ENCODE measurements around the gene ANKS4B. TPM values are rescaled to one million over a fixed set of nuclear protein-coding genes. Genes with fewer than 3 reads are reported as not detected.

ANKS4B gene
- total RNA-seq, 2 donors from 2014 or later = 0.78 TPM; not detected in 1

GRCh38 chr16:21186326-21186691 is 47.2 kb upstream of the ANKS4B start:
- 36 to 37% methylated on average over 4 of the region's 4 CpGs for whole genome bisulfite sequencing, 2 donors
- no peaks in the 10 kb centered on the region for H3K9me3 ChIP-seq
- DNase-seq (no peak), ATAC-seq (no peak)
- H3K27me3 ChIP-seq = no peaks in the 10 kb centered on the region
- intact Hi-C loops (cut with DNase I) = no loop called here
- H3K36me3 ChIP-seq (replicated peaks in 1 of 2; ENCODE audit: insufficient read depth in 1 of 2, low read depth in 2 of 2) = peaks cover 0 to 4% of the 10 kb centered on the region in 2 donors
- H3K4me1 ChIP-seq = peaks cover 8% of the 10 kb centered on the region
- no peak overlapping the region for H3K27ac ChIP-seq
- H3K4me3 ChIP-seq = no peak overlapping the region
- TF ChIP-seq POLR2A (IDR thresholded peaks at IDR 0.05) = no peak
- TF ChIP-seq, protein P1, sequence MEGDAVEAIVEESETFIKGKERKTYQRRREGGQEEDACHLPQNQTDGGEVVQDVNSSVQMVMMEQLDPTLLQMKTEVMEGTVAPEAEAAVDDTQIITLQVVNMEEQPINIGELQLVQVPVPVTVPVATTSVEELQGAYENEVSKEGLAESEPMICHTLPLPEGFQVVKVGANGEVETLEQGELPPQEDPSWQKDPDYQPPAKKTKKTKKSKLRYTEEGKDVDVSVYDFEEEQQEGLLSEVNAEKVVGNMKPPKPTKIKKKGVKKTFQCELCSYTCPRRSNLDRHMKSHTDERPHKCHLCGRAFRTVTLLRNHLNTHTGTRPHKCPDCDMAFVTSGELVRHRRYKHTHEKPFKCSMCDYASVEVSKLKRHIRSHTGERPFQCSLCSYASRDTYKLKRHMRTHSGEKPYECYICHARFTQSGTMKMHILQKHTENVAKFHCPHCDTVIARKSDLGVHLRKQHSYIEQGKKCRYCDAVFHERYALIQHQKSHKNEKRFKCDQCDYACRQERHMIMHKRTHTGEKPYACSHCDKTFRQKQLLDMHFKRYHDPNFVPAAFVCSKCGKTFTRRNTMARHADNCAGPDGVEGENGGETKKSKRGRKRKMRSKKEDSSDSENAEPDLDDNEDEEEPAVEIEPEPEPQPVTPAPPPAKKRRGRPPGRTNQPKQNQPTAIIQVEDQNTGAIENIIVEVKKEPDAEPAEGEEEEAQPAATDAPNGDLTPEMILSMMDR (IDR thresholded peaks at IDR 0.05) = no peak

- Histone ChIP-seq H3K27ac (no peak overlapping the region), H3K36me3 (replicated peaks in 1 of 2; ENCODE audit: insufficient read depth in 1 of 2, low read depth in 2 of 2) (no peaks in the 10 kb centered on the region), H3K4me3 (no peak overlapping the region), H3K27me3 (no peaks in the 10 kb centered on the region), H3K4me1 (peaks cover 8% of the 10 kb centered on the region), H3K9me3 (no peaks in the 10 kb centered on the region)
- no peak for ATAC-seq
- intact Hi-C loops (cut with DNase I) = no loop called here
- 36 to 54% methylated on average over 5 of the region's 5 CpGs for WGBS, 2 donors
- DNase-seq = no peak
- TF ChIP-seq POLR2A (IDR thresholded peaks at IDR 0.05) = no peak
- TF ChIP-seq, protein P1 (IDR thresholded peaks at IDR 0.05) = no peak
Measured at GRCh38 chr16:21189311-21189710, 44.2 kb upstream of the ANKS4B start.

DNA sequence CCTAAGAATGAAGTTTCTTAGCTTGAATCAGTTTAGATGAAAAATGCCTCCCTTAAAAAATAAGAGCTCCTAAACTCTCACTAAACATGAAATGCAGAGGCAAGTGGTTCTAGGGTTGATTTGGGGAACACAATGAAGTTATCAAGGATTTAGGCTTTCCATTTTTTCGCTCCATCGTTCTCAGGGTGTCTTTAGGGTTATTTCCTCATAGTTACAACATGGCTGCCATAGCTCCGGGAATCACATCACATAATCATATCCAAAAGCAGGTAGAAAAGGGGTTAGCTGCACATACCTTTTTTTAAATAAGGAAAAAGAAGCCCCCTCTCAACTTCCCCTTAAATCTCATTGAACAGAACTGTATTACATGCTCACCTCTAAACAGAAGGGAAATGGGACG is 43.5 kb upstream of the ANKS4B start:
- peaks cover 8% of the 10 kb centered on the region for H3K4me1 ChIP-seq
- no peak for TF ChIP-seq POLR2A (IDR thresholded peaks at IDR 0.05)
- TF ChIP-seq, protein P1 (IDR thresholded peaks at IDR 0.05) = no peak
- intact Hi-C loops (cut with DNase I) = loop anchor here (5.0 kb wide), 1 partner anchor 107 kb away; no protein-coding TSS in a partner anchor
- H3K27me3 ChIP-seq = no peaks in the 10 kb centered on the region
- no peaks in the 10 kb centered on the region for H3K9me3 ChIP-seq
- DNase-seq = no peak
- H3K36me3 ChIP-seq (replicated peaks in 1 of 2; ENCODE audit: insufficient read depth in 1 of 2, low read depth in 2 of 2) = no peaks in the 10 kb centered on the region
- H3K27ac ChIP-seq = no peak overlapping the region
- 74 to 88% methylated on average over 4 of the region's 4 CpGs for WGBS, 2 donors
- H3K4me3 ChIP-seq = no peak overlapping the region
- ATAC-seq = no peak

GRCh38 chr16:21190599-21190998 is 42.9 kb upstream of the ANKS4B start:
- TF ChIP-seq, protein P1 (IDR thresholded peaks at IDR 0.05) = no peak
- TF ChIP-seq POLR2A (IDR thresholded peaks at IDR 0.05) = no peak
- intact Hi-C loops (cut with DNase I) = loop anchor here (5.0 kb wide), 1 partner anchor 107 kb away; no protein-coding TSS in a partner anchor
- no peak for DNase-seq
- Histone ChIP-seq H3K4me1 (peaks cover 8% of the 10 kb centered on the region), H3K27me3 (no peaks in the 10 kb centered on the region), H3K27ac (no peak overlapping the region), H3K36me3 (replicated peaks in 1 of 2; ENCODE audit: insufficient read depth in 1 of 2, low read depth in 2 of 2) (no peaks in the 10 kb centered on the region), H3K9me3 (no peaks in the 10 kb centered on the region), H3K4me3 (no peak overlapping the region)
- ATAC-seq = no peak

GRCh38 chr16:21192991-21193390 is 40.5 kb upstream of the ANKS4B start:
- intact Hi-C loops (cut with DNase I) = loop anchor here (5.0 kb wide), 1 partner anchor 104 kb away; no protein-coding TSS in a partner anchor
- WGBS, 2 donors = 77 to 85% methylated on average over 1 of the region's 1 CpG
- TF ChIP-seq, protein P1 (IDR thresholded peaks at IDR 0.05) = no peak
- TF ChIP-seq POLR2A (IDR thresholded peaks at IDR 0.05) = no peak
- no peaks in the 10 kb centered on the region for H3K36me3 ChIP-seq (replicated peaks in 1 of 2; ENCODE audit: insufficient read depth in 1 of 2, low read depth in 2 of 2)
- ATAC-seq (no peak), DNase-seq (no peak)
- no peaks in the 10 kb centered on the region for H3K27me3 ChIP-seq
- no peak overlapping the region for H3K4me3 ChIP-seq
- H3K27ac ChIP-seq = no peak overlapping the region
- no peaks in the 10 kb centered on the region for H3K9me3 ChIP-seq
- peaks cover 8% of the 10 kb centered on the region for H3K4me1 ChIP-seq

Measured in body of pancreas (tissue), 4 donors.